GM18517 (cell line): ENCODE results near the gene AHDC1.

Experiments used
- ATAC-seq: cut with Tn5 transposase; IDR thresholded peaks from one replicate; pipeline ENCODE4 v1.9.1; 2021; ENCODE audit warnings: mild to moderate bottlenecking, moderate library complexity; ENCODE audit not compliant: unreplicated experiment

The AHDC1 gene

GRCh38 chr1:27585684-27586083 is 18.3 kb downstream of the AHDC1 start:
- ATAC-seq, result no peak

- no peak for ATAC-seq
Measured at GRCh38 chr1:27584453-27584852, 19.5 kb downstream of the AHDC1 start.

GRCh38 chr1:27583479-27583878 is 20.5 kb downstream of the AHDC1 start:
- ATAC-seq, result no peak

GRCh38 chr1:27581823-27582243 is 22.1 kb downstream of the AHDC1 start:
- ATAC-seq, result no peak

GRCh38 chr1:27577504-27578188 is 26.3 kb downstream of the AHDC1 start:
- ATAC-seq, result no peak

GRCh38 chr1:27576806-27577227 is 27.1 kb downstream of the AHDC1 start:
- no peak for ATAC-seq

- ATAC-seq, result no peak
Measured at GRCh38 chr1:27575840-27576331, 28.1 kb downstream of the AHDC1 start.

GRCh38 chr1:27574871-27575831 is 28.8 kb downstream of the AHDC1 start:
- no peak for ATAC-seq

GRCh38 chr1:27574001-27574781 is 29.8 kb downstream of the AHDC1 start:
- ATAC-seq, result no peak

- ATAC-seq, result no peak
Measured at GRCh38 chr1:27572679-27573426, 31.1 kb downstream of the AHDC1 start.

GRCh38 chr1:27572019-27572678 is 31.8 kb downstream of the AHDC1 start:
- no peak for ATAC-seq

- ATAC-seq, result no peak
Measured at GRCh38 chr1:27571439-27572018, 32.4 kb downstream of the AHDC1 start.

GRCh38 chr1:27570784-27571183 is 33.2 kb downstream of the AHDC1 start:
- ATAC-seq, result no peak

- no peak for ATAC-seq
Measured at GRCh38 chr1:27570356-27570755, 33.6 kb downstream of the AHDC1 start.

GRCh38 chr1:27569506-27570291 is 34.2 kb downstream of the AHDC1 start:
- no peak for ATAC-seq

- ATAC-seq, result no peak
Measured at GRCh38 chr1:27569088-27569460, 34.9 kb downstream of the AHDC1 start.

GRCh38 chr1:27568300-27569087 is 35.5 kb downstream of the AHDC1 start:
- ATAC-seq, result peak; percentile 80

GRCh38 chr1:27567971-27568299 is 36.0 kb downstream of the AHDC1 start:
- no peak for ATAC-seq
